Measurements from ENCODE around the gene PIK3C3.
"Not testable (repeated sequence)": the region's sequence is repeated elsewhere in the genome, so short reads cannot be mapped to it uniquely, and the experiment has no call there.

PIK3C3 gene

DNA sequence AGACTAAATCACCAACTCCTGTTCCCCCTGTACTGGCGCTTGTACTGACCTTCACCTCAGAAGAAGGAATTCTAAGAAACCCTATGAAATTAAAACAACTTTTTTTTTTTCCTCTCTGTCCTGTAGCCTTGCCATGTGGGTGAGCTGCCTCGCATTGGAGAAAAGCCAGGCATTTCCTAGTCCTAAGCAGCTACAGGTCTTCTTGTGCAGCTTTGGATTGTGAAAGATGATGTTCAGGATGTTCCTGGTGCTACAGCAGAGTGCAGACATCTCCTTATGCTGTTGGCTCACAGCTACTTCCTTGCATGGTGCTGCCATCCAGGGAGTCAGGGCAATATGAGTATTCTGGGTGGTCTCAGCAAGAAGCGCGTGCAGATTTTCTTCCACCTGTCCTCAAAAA lies 11.9 kb downstream of the PIK3C3 start:
- DNase-seq = no peak

DNA sequence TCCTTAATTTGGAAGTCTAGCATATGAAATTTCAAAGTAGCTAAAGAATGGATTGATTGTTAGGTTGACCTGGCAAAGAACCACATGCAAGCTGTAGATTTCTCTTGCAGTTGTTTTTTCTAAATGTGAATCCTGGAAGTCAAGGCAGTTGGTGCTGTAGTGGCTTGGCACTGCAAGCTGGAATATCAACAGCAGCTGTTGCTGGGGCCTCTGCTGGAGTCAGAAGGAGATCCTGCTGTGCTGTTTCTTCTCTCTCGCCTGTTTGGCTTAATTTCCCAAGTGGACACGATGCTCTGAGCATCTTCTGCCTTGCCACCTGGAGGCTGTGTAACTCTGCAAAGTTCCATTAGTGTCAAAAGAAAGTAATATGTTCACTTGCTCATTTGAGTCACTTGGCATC lies 12.6 kb downstream of the PIK3C3 start:
- no peak for DNase-seq

GRCh38 chr18:41969881-41970280 lies 14.8 kb downstream of the PIK3C3 start:
- no peak for DNase-seq

DNA sequence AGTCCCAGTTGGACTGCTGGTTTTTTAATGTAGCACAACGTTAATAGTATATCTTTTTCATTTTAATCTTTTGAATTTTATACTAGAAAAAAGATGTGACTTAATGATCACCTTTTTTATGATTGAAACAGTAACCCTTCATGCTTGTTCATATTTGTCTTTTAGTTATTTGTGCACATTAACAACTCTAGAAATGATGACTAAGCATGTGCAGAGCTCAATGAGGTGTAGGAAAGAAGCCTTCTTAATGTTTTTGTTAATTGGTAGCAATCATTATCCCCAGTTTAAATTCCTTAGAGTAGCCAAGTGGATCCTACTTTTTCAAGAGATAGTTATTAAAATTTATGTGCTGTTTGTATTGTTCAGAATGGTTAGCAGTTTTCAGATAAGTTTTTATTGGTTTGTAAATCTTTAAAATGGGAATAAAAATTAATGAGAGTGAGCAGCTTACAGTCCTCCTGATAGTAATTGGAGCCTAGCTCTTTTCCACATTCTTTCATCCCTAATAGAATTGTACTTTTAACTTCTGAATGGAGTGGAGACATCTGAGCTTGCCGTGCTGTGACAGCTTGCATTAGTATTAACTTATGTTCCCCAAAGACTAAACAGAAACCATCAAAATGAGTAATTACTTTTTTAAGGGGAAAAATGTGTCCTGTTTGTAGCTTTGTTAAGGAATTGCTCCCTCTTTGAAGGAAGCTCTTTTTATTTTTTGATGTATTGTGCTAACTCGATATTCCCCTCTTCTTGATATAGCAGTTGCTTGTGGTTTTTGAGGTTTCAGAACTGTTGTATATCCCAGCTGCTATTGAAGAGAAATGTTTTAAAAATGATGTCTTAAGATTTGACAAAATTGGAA lies 17.3 kb downstream of the PIK3C3 start:
- no peak for DNase-seq

GRCh38 chr18:41973983-41974382 lies 18.9 kb downstream of the PIK3C3 start:
- DNase-seq = no peak

DNA sequence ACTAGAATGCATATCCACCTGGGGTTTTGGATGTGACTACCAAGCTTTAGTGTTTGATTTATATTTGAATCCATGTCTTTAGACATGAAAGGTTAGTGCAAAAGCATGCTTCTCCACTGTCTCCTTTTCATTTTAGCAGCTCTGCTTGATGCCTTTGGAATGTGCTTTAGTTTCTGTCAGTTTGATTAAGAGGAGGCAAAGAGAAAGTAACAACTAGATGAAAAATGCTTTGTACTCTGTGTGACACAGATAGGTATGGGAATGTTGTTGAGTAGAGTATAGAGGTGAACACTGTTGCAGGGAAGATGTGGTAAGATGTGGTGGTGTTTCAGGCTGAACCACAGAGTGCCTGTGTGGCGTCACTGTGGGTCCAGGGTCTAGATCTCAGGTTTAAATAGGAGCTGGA lies 19.8 kb downstream of the PIK3C3 start:
- no peak for DNase-seq

DNA sequence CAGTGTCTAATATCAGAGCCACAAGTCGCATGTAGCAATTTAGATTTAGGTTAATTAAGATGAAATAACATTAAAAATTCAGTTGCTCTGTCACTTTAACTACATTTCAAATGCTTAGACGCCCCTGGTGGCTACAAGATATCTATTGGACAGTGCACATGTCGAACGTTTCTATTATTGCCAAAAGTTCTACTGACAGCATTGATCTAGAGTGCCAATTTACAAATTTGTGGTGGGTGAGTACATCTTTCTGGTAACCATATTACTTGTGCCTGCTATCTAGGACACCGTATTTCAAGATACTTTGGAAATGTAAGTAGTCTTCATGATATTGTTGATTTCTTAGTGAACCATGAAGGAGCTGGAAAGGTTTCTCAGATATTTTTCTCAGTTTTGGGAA lies 20.2 kb downstream of the PIK3C3 start:
- DNase-seq = no peak

- DNase-seq = no peak
Observed at GRCh38 chr18:41977233-41977632, 22.2 kb downstream of the PIK3C3 start.

DNA sequence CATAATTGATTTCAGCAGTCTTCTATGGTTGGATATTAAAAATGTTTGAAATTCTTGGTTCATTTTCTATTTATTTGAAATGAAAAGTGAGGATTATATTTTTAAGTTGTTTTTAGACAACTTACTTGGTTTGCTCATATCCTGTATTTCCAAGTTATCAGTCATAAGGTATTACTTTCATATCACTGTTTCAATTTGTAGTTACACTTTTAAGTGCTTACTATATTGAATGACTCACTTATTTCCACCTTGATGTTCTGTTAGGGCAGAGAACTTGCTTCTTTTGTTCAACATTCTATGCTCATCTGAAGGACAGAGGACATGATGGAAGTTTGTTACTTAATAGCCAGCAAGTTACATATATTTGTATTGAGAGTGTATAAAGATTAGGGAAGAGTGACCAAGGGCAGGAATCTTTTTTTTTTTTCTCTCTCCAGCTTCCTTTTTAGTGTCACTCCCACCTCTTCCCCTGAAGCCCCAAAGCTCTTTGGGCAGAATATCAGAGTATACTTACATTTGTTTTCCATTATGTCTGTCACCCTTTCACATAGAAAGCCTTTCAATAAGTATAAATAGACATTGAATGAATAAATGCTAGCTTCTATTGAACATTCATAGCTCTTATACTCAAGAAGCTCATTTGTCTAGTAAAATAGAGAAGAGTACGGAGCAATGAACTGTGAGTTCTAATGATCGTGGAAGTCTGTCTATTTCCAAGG lies 28.1 kb downstream of the PIK3C3 start:
- no peak for DNase-seq

DNA sequence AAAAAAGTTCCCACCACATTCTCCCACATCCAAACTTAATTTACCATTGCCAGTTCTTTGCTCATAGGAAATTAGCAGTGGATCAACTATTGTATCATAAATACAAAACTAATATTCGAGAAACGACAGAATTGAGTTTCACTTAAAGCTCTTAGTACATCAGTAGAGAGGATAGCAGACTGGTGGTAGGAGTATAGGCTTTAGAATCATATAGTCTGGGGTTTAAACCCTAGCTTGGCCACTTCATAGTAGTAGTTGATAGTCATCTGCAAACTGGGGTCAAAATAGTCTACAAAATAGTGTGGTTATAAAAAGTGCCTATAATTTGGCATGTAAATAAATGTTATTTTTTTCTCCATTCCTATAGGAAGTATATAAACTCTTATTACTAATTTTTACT lies 30.9 kb downstream of the PIK3C3 start:
- DNase-seq = no peak

DNA sequence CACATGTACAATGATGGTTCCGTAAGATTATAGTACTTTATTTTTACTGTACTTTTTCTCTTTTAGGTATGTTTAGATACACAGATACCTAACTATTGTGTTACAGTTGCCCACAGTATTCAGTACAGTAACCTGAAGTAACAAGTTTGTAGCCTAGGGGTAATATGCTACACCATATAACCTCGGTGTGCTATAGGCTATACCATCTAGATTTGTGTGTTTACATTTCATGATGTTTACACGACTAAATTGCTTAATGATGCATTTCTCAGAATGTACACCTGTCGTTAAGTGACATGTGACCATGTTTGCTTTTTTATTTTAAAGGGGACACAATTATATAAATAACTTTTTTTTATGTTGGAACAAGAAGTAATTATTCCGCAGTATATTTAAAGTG lies 34.5 kb downstream of the PIK3C3 start:
- no peak for DNase-seq

DNA sequence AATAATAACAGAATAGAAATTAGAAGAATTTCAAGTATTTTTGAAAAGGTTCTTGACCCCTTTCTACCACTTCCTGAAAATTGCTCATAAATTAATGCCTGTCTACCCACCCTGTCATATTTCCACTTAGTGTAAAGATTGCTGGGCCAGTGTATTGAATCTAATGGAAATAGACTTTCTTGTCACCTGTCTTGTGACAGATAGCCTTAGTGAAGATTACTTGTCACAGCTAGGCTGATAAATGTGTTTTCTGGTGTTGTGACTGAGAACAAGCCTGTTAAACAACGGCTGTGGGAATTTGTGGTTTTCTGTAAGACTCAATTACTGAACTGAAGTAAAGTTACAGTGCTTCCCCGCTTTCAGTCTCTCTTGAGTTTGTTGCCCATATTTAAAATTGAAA lies 37.0 kb downstream of the PIK3C3 start:
- DNase-seq = no peak

DNA sequence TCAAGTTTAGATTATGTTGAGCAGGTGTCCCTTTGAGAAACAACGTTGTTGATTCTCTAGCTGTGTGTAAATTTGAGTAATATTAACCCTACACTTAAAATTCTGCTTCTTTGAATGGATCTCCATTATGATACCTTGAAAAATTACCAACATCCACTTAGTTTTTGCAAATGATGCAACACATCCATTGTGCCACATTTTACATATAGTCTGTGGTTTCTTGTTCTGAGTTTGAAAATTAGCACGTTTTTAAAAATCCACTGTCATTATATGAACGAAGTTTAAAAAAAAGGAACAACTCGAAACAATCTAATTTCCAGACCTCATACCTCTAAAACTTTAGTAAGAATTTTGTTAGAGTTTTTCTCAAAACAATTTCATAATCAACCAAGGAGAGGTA lies 37.7 kb downstream of the PIK3C3 start:
- no peak for DNase-seq

DNA sequence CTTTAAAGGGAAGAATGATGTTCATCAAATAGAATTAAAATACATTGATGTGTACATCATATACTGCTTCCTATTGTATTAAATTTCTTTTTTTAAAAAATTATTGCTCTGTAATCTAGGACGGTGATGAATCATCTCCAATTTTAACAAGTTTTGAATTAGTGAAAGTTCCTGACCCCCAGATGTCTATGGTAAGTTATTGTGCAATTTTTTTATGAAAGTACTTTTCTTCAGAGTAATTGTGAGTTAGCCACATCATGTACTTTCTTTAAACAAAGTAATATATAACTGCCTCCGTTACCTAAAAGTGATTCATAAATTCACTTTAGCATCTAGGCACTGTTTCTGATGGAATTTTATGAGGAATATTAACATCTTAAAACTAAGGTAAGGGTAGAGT lies 38.1 kb downstream of the PIK3C3 start:
- DNase-seq = no peak

GRCh38 chr18:41996020-41996419 lies 41.0 kb downstream of the PIK3C3 start:
- no peak for DNase-seq

- DNase-seq = no peak
Observed at GRCh38 chr18:41999751-42000150, 44.7 kb downstream of the PIK3C3 start.

- no peak for DNase-seq
Observed at GRCh38 chr18:42001801-42002200, 46.8 kb downstream of the PIK3C3 start.

GRCh38 chr18:42004653-42005052 lies 49.6 kb downstream of the PIK3C3 start:
- no peak for DNase-seq

DNA sequence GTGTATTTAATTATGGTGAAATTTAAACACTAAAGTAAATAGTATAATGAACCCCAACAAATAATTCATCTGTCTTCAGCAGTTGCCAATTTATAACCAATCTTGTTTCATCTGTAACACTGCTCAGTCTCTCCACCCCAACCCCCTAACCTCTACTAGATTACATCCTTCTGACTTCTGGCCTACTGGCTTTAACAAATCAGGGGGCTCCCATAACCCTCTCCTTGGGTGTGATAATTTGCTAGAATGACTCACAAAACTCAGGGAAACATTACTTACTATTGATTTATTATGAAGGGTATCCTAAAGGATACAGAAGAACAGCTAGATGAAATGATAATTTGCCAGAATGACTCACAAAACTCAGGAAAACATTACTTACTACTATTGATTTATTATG lies 50.7 kb downstream of the PIK3C3 start:
- no peak for DNase-seq

GRCh38 chr18:42009457-42009856 lies 54.4 kb downstream of the PIK3C3 start:
- DNase-seq = not testable (repeated sequence)

- no peak for DNase-seq
Observed at GRCh38 chr18:42011053-42011452, 56.0 kb downstream of the PIK3C3 start.

DNA sequence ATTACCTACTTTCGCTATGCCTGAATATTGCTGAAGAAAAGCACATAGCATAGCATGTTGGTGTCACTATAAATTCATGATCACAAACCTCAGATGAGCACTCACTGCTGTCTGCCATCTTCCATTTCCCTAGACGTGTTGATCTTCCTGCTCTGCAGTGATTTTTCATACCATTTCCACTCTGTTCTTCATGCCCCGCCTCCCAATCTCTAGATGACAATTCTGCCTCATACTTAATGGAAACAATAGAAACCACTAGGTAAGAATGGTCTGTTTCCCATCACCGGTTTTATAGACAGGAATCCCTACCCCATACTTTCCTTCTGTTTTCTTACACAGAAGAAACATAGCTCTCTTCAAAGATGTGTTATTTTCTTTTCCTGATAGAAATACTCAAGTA lies 63.8 kb downstream of the PIK3C3 start:
- DNase-seq = no peak

GRCh38 chr18:42024131-42024530 lies 69.1 kb downstream of the PIK3C3 start:
- no peak for DNase-seq

GRCh38 chr18:42025491-42025890 lies 70.5 kb downstream of the PIK3C3 start:
- no peak for DNase-seq

All from effector CD8-positive, alpha-beta T cell (primary cell).